HG02885 (cell line): ENCODE data around the gene EIF4E1B.

Source experiments
- ATAC-seq: cut with Tn5 transposase; IDR thresholded peaks from one replicate; pipeline ENCODE4 v1.9.1; 2021; ENCODE audit warnings: mild to moderate bottlenecking; ENCODE audit not compliant: unreplicated experiment, poor library complexity

The EIF4E1B gene

GRCh38 chr5:176679365-176680225 lies 49.1 kb downstream of the EIF4E1B start:
- ATAC-seq = no peak

- no peak for ATAC-seq
Measured at GRCh38 chr5:176680226-176680563, 49.7 kb downstream of the EIF4E1B start.

- no peak for ATAC-seq
Measured at GRCh38 chr5:176682016-176682531, 51.6 kb downstream of the EIF4E1B start.

GRCh38 chr5:176685010-176685409 lies 54.5 kb downstream of the EIF4E1B start:
- no peak for ATAC-seq

GRCh38 chr5:176687247-176687646 lies 56.8 kb downstream of the EIF4E1B start:
- ATAC-seq = no peak

- no peak for ATAC-seq
Measured at GRCh38 chr5:176687881-176688280, 57.4 kb downstream of the EIF4E1B start.

GRCh38 chr5:176690911-176691310 lies 60.4 kb downstream of the EIF4E1B start:
- no peak for ATAC-seq

- ATAC-seq = no peak
Measured at GRCh38 chr5:176691524-176691923, 61.0 kb downstream of the EIF4E1B start.

GRCh38 chr5:176692326-176692725 lies 61.9 kb downstream of the EIF4E1B start:
- ATAC-seq = no peak

GRCh38 chr5:176692839-176693476 lies 62.5 kb downstream of the EIF4E1B start:
- no peak for ATAC-seq

- ATAC-seq = no peak
Measured at GRCh38 chr5:176693477-176693851, 63.0 kb downstream of the EIF4E1B start.

- ATAC-seq = no peak
Measured at GRCh38 chr5:176694146-176694545, 63.7 kb downstream of the EIF4E1B start.

- no peak for ATAC-seq
Measured at GRCh38 chr5:176694631-176695030, 64.2 kb downstream of the EIF4E1B start.

- no peak for ATAC-seq
Measured at GRCh38 chr5:176695073-176695472, 64.6 kb downstream of the EIF4E1B start.
